ENCODE data around the gene TTLL12.

- TF ChIP-seq EZH2phosphoT487 (IDR thresholded peaks at IDR 0.05; ENCODE audit: insufficient read depth, low read depth) (no peak), EZH2 (IDR thresholded peaks at IDR 0.05; ENCODE audit: insufficient read depth, poor library complexity, severe bottlenecking) (no peak)
Observed at GRCh38 chr22:43152003-43152356, 35.0 kb downstream of the TTLL12 start.
